GM12865 (cell line): ENCODE results near the gene NF1.
A peak's percentile ranks its signal among the peaks of the same experiment; 100 is the strongest.

Experiments
- DNase-seq: peaks from one replicate; pipeline ENCODE4 v3.0.0; 2010; ENCODE audit warnings: low read depth
- H3K4me3 ChIP-seq: 2 replicates; pipeline ENCODE4 v1.5.1; 2011; ENCODE audit warnings: mild to moderate bottlenecking, low read depth, low read length, control low read depth
- TF ChIP-seq, protein P1 (sequence below): IDR thresholded peaks from 2 replicates; pipeline ENCODE4 v1.5.1; 2011; ENCODE audit warnings: low read length, control low read depth, low read depth, inconsistent platforms; ENCODE audit not compliant: insufficient read depth; ENCODE audit errors: missing control alignments

The NF1 gene

DNA sequence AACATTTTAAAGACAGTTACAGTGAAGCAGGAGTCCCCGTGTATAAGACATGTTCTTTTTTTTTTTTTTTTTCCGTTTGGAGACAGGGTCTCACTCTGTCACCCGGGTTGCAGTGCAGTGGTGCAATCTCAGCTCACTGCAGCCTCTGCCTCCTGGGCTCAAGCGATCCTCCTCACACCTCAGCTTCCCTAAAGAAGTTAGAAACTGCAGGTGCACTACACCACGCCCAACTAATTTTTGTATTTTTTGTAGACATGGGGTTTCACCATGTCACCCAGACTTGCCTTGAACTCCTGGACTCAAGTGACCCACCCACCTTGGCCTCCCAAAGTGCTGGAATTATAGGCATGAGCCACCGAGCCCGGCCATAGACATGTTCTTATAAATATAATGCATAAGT lies 216.1 kb downstream of the NF1 start:
- peak; percentile 58 for DNase-seq
- TF ChIP-seq, protein P1, sequence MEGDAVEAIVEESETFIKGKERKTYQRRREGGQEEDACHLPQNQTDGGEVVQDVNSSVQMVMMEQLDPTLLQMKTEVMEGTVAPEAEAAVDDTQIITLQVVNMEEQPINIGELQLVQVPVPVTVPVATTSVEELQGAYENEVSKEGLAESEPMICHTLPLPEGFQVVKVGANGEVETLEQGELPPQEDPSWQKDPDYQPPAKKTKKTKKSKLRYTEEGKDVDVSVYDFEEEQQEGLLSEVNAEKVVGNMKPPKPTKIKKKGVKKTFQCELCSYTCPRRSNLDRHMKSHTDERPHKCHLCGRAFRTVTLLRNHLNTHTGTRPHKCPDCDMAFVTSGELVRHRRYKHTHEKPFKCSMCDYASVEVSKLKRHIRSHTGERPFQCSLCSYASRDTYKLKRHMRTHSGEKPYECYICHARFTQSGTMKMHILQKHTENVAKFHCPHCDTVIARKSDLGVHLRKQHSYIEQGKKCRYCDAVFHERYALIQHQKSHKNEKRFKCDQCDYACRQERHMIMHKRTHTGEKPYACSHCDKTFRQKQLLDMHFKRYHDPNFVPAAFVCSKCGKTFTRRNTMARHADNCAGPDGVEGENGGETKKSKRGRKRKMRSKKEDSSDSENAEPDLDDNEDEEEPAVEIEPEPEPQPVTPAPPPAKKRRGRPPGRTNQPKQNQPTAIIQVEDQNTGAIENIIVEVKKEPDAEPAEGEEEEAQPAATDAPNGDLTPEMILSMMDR, result no peak
- H3K4me3 ChIP-seq, result peak overlapping the region; percentile 89

- DNase-seq, result peak; percentile 22
- peak overlapping the region; percentile 89 for H3K4me3 ChIP-seq
- TF ChIP-seq, protein P1, result no peak
Measured at GRCh38 chr17:31311526-31311925, 216.7 kb downstream of the NF1 start.

- DNase-seq, result peak; percentile 69
- peak overlapping the region; percentile 89 for H3K4me3 ChIP-seq
Measured at GRCh38 chr17:31312223-31312622, 217.4 kb downstream of the NF1 start.

- TF ChIP-seq, protein P1, result no peak
- H3K4me3 ChIP-seq, result peak within 1 kb of the TSS; percentile 89
- peak; percentile 81 for DNase-seq
Measured at GRCh38 chr17:31313982-31314781, 219.4 kb downstream of the NF1 start, which contains the start of gene EVI2B. EVI2B (minus strand) TSS chr17:31314054; CDS start chr17:31305609, 8,445 bp downstream.

GRCh38 chr17:31314782-31315100 lies 220.0 kb downstream of the NF1 start:
- TF ChIP-seq, protein P1, result no peak

GRCh38 chr17:31318298-31318801 lies 223.6 kb downstream of the NF1 start:
- TF ChIP-seq, protein P1, result no peak
- DNase-seq, result peak; percentile 84
- H3K4me3 ChIP-seq, result peak overlapping the region; percentile 85

More at GRCh38 chr17:31314782-31315100, 220.0 kb downstream of the NF1 start:
- no peak for DNase-seq
- no peak overlapping the region for H3K4me3 ChIP-seq

DNA sequence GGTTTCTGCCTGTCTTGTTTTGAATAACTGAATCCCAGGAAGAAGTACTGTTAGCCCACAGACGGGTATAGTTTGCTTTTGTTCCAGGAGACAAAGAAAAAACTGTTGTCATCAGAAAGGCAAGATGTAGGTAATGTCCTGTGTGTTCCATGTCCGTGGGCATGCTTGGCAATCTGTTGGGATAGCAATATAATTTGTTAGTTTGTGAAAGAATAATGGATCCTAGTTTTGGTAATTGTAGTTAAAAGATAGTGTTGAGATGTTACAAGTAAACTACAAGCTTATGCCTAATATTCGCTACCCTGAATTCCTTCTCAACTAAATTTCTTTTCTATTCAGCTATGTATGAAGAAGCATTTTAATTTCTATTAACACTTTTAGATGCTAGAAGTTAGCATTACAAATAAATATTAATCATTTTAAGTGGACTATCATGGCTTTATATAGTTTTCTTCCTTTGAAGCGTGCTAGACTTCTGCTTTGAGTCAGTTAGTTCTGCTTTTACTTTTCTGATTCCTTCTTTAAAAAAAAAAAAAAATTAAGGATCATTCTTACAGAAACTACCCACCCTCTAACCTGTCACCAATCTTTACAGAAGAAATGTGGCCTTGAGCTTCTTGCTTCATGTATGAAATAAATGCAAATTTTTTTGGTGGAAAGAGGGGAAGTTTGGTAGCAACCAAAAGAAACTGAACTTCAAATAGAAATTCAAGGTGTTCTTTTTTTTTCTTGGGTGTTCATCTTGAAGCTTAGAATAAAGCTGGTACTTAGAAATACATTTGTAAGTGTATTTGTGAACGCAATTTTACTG lies 224.3 kb downstream of the NF1 start:
- peak; percentile 85 for DNase-seq

More for the DNA sequence above, 224.3 kb downstream of the NF1 start:
- peak overlapping the region; percentile 85 for H3K4me3 ChIP-seq
- TF ChIP-seq, protein P1, result no peak
